D721Med (cell line): Measurements from ENCODE around the gene PIP5K1B.

ENCODE experiments used
- DNase-seq: peaks from one replicate; pipeline ENCODE4 v3.0.0; 2011; ENCODE audit warnings: low spot score; ENCODE audit not compliant: insufficient read length
- FAIRE-seq: peaks from 2 replicates; lab custom pipeline; 2011; peaks lifted over from hg19 to GRCh38; lab: Jason Lieb, UNC
- TF ChIP-seq, protein P1 (sequence below): IDR thresholded peaks from 2 replicates; pipeline ENCODE4 v1.5.1; 2012; ENCODE audit warnings: mild to moderate bottlenecking, control low read depth; ENCODE audit not compliant: insufficient read depth; ENCODE audit errors: missing control alignments

PIP5K1B gene

DNA sequence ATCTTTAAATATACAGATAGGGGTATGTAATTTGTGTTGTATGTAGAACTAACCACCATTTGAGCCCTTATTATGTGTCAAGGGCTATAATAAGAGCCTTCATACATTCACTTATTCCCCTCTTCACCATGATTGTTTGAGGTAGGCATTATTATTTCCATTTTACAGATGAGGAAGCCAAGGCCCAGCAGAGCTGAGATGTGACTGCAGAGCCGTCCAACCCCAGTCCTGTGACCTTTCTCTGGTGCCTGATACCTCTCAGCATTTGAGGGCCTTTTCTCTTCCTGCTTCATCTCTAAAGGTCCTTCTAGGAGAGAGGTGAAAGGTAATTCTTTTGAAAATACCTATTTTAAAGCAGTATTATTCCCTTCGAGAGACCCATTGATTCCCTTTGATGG, 37.3 kb downstream of the PIP5K1B start:
- no peak for FAIRE-seq

DNA sequence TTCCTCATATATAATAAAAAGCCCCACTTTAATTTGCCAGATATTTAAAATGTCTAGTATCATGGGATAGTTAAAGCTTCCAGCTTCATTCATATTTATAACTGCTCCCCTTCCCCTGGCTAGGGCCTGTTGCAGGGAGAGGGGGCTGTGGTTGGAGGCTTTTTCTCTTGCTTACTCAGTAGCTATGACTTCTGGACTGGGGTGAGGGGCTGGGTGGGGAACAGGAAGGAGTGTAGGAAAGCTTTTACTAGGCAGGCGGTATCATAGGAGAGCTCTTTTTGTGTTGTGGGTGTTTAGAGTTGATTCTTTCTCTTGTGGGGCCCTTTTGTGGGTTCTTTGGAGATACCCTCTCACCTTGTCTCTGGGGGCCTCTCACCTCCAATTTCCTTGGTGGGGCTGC, 39.4 kb downstream of the PIP5K1B start:
- TF ChIP-seq, protein P1, sequence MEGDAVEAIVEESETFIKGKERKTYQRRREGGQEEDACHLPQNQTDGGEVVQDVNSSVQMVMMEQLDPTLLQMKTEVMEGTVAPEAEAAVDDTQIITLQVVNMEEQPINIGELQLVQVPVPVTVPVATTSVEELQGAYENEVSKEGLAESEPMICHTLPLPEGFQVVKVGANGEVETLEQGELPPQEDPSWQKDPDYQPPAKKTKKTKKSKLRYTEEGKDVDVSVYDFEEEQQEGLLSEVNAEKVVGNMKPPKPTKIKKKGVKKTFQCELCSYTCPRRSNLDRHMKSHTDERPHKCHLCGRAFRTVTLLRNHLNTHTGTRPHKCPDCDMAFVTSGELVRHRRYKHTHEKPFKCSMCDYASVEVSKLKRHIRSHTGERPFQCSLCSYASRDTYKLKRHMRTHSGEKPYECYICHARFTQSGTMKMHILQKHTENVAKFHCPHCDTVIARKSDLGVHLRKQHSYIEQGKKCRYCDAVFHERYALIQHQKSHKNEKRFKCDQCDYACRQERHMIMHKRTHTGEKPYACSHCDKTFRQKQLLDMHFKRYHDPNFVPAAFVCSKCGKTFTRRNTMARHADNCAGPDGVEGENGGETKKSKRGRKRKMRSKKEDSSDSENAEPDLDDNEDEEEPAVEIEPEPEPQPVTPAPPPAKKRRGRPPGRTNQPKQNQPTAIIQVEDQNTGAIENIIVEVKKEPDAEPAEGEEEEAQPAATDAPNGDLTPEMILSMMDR, result no peak
- DNase-seq (no peak), FAIRE-seq (no peak)

More for the DNA sequence above, 37.3 kb downstream of the PIP5K1B start:
- TF ChIP-seq, protein P1, result no peak
- DNase-seq, result no peak

DNA sequence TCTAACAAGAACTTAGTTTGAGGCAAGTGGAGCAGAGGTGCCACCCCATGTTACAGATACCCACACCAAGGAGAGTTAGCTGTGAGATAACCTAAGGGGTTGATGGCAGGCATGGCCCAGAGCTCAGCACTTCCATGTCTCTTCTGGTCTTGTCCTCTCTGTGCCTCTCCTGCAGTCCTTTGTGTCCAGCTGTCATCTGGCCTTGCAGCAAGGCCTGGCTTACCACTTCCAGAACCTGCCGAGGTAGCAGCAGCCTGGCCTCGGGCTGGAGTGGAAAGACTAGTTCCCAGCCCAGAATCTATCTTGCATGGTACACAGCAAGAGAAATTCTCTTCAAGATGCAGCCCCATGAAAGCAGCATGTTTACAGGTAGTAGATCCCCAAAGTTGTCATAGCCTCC, 41.5 kb downstream of the PIP5K1B start:
- TF ChIP-seq, protein P1, result no peak
- DNase-seq, result no peak
- no peak for FAIRE-seq

DNA sequence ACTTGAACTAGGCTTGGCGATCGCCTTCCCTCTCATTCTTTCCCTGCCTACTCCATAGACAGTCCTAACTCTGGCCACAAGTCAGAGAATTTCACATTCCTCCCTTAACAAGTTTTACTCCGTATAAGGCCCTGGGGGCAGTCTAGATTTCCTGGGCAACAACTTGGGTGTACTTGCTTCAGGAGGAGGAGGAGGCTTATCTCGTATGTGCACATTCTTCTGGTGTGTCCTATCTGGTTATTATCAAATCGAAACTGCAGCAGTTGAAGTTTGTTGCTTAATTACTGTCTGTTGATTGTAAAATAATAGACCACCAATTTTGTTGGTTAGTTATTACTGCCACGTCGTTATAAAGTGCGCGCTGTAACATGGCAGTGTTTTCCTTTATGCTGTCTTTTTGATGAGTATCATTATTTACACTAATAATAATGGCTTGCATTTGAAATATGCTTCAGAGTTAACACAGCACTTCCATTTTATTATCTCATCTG, 42.0 kb downstream of the PIP5K1B start:
- TF ChIP-seq, protein P1, result no peak
- no peak for FAIRE-seq
- DNase-seq, result no peak

DNA sequence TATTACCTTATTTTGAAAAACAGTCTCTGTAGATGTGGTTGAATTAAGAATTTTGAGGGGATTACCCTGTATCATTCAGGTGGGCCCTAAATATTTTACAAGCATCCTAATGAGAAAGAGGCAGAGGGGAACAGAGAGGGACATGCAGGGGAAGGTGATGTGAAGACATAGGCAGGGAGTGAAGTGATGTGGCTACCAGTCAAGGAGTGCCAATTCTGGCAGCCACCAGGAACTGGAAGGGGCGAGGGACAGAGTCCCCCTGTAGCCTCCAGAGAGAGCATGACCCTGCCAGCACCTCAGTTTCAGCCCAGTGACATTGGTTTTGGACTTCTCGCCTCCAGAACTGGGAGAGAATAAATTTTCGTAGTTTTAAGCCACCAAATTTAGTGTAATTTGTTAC, 44.1 kb downstream of the PIP5K1B start:
- FAIRE-seq, result no peak
- no peak for DNase-seq
- TF ChIP-seq, protein P1, result no peak

DNA sequence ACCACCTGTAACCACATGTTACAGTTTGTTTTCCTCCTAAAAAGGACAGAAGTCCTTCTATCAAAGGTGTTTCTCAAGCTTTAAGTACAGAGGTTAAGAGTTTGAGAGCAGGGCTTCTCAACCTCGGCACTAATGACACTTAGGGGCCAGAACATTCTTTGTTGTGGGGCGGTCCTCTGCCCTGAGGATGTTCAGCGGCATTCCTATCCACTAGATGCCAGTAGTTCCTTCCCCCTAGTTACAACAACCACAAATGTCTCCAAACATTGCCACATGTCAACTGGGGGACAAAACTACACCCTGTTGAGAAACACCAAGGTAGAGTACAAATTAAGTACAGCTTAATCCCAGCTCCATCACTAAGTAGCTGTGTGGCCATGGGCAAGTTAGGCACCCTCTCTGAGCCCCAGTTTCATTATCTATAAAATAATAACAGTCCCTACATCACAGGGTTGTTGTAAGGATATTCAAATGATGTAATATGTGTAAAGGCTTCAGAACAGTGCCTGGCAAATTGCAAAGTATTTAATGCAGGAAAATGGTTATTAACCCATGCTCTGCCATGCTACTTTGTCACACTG, 44.6 kb downstream of the PIP5K1B start:
- FAIRE-seq (no peak), DNase-seq (no peak)
- TF ChIP-seq, protein P1, result no peak

DNA sequence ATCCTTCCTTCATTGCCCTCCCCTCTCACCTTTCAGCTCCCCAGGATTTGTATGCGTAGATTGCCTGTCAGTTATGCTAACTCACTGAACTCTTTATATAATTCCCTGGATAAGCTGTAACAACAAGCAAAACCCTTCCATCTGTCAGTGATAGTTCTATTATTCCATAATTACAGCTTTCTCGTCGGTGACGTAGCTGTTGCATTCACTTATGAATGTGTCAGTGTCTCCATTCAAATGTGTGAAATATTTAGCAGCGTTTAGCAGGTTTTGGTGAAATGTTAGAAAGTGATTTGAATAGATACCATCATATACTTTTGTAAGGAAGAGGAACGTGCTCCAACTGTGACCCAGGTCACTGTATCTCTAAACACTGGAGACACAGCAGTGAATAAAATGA, 45.2 kb downstream of the PIP5K1B start:
- no peak for DNase-seq

More for the DNA sequence above, 45.2 kb downstream of the PIP5K1B start:
- no peak for FAIRE-seq
- TF ChIP-seq, protein P1, result no peak
